GM18502 (cell line): ENCODE data around the gene ZRANB2.

Experiments
- ATAC-seq: cut with Tn5 transposase; IDR thresholded peaks from one replicate; pipeline ENCODE4 v1.9.1; 2021; ENCODE audit warnings: mild to moderate bottlenecking; ENCODE audit not compliant: unreplicated experiment, poor library complexity

Gene ZRANB2

DNA sequence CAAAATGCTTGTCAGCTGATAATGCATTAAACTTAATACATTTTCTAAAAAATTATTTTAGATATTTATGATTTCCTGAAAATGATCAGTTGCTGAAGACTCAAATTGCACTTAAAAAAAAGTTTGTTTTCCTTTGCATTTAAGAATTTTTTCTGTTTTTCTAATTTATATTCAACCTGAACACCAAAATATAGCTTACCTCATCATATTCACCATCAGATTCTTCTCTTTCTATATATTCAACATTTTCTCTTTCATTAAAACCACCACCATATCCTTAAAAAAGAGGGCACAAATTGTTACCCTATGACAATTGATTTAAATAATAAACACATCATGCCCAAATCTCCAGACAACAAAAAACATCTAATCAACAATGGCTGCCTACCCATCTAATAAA lies 8.6 kb downstream of the ZRANB2 start:
- no peak for ATAC-seq

DNA sequence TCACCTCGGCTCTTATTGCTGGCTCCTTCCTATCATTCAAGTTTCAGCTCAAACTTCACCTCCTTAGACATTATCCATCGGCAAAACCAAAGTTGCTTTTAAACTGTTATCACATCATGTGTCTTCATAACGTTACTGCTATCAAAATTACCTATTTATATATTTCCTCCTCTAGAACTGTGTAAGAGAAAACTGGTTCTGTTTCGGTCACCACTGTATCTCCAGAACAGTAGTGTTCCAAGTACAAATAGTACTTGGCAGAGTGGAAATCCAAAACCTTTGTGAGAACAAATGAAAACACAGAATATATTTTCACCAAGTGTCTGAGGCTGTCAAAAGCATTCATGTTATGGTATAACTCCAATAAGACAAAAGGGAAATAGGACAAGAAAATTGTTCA lies 9.1 kb downstream of the ZRANB2 start:
- no peak for ATAC-seq

DNA sequence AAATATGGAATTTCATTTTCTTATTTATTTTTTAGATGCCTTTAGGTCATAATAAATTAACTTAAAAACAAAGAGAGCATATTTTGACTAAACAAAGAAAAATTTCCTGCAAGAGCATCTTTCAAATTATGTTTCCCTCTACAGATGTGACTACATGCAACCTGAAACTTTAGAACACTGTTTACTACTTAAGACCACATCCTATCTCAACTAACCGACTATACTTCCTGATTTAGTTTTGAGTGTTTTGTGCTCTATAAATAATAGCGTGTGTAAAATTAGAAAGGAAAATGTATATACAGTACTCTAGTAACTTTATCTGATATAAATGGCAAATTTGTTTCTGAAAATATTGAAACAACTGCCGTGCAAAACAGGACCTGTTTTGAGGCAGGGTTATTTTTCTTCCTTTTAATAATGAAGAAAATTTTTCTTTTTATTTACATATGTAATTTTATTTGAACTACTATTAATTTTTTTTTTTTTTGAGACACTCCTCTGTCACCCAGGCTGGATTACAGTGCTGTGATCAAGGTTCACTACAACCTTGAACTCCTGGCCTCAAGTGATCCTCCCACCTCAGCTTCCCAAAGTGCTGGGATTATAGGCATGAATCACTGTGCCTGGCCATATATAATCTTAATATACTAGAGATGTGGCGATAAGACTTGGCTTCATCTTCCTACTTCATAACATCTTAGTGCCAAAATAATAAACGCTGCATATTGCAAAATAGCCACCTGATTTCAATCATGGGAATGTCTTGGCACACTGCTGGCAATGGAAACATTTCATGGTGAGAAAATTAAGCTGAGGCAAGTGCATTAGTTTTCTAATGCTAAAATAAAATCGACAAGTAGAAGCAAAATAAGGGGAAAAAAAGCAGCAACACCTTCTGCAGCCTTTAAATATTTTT lies 12.3 kb downstream of the ZRANB2 start:
- ATAC-seq = peak; percentile 93

DNA sequence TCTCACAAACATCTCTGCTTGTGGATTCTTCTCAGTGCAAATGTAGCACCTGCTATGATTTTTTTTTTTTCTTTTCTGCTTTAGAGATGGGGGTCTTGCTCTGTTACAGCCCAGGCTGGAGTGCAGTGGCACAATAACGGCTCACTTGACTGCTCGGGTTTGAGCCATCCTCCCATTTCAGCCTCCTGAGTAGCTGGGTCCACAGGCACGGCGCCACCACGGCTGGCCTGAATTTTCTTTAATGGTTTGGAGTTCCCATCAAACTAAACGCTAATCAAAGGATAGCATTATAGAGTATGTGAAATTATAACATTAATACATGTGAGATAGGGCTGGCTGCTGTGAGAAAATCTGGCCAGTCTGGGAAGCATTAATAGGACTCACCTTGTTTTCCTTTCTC lies 26.0 kb downstream of the ZRANB2 start:
- no peak for ATAC-seq

DNA sequence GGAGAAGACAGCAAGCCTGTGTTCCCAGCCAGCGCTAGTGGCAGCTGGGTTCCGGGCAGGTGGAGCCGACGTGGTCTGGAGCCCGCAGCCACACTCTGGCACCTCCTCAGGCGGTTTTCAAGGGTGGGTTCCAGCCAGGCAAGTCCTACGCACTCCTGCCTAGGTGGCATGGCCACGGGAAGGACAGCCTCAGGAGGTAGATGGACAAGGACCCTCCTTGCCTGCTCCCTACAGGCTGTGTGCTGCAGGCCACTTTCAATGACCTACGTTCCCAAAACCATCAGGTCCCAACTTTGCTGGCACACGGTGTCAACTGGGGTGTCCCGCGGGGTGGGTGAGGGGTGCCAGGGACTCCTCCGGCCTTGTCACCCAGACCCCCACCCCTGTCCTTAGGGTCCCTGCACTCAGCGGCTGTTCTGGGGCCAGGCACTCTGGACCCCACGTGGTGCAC lies 26.5 kb downstream of the ZRANB2 start:
- no peak for ATAC-seq

DNA sequence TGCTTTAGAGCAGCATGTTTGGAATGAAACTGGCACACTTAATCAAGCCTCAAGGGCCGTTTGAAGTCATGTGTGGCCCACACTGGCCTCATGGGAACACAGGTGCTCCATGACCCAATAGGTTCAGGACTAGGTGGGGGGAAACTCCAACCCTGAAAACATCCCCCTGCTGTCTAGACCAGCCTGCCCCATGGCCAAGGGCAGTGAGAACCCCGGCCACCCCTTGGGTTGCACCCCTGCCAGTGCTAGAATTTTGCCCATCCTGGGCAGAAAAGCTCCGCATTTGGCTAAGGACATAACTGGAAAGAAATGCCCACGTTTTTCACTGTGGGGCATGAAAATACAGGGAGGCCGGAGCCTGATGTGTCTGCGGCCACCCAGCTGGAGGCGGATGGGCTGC lies 27.1 kb downstream of the ZRANB2 start:
- ATAC-seq = no peak

DNA sequence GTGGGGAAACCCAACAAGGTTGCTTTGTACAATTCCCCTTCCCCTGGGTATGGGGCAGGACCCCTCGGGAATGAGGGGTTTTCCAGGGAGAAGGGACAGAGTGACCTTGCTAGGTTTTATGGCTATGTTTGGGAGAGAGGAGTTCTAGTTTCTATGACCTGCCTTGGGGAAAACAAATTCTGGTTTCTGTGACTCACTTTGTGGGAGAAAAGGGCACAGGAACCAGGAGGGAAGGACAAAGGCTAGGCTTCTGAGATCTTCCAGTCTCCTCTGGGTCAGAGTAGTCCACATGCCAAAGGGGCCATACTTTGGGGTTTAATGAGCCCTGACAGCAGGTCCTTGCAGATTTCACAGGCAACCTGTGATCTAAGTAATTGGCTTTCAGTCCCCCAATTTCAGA lies 27.7 kb downstream of the ZRANB2 start:
- no peak for ATAC-seq

DNA sequence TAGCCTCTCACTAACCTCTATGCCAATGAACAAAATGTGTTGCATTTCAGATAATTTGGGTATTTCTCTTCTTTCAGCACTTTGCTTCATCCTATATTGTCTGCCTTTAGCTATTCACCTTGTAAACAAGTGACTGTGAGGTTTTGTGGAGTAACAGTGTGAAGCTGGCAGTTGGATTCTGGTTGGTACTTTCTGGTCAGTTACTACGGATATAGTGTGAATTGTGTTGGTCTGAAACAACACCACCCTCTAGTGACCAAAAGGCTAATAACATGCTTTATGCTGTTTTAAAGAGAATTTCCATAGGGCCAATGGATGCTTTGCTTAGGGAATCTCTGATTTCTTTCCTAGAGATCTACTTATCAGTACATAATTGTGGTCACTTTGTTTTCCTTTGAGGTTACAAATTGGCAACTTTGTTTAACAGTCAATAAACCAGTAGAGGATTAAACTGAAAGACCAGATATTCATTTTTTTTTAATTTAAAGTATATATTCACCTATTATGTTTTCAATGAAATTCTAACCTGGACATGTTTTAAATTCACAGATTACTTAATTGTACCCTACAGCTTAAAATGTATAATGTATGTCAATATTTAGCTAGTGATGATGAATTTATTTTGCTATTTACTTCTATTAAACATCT lies 30.8 kb downstream of the ZRANB2 start:
- ATAC-seq = peak; percentile 73

DNA sequence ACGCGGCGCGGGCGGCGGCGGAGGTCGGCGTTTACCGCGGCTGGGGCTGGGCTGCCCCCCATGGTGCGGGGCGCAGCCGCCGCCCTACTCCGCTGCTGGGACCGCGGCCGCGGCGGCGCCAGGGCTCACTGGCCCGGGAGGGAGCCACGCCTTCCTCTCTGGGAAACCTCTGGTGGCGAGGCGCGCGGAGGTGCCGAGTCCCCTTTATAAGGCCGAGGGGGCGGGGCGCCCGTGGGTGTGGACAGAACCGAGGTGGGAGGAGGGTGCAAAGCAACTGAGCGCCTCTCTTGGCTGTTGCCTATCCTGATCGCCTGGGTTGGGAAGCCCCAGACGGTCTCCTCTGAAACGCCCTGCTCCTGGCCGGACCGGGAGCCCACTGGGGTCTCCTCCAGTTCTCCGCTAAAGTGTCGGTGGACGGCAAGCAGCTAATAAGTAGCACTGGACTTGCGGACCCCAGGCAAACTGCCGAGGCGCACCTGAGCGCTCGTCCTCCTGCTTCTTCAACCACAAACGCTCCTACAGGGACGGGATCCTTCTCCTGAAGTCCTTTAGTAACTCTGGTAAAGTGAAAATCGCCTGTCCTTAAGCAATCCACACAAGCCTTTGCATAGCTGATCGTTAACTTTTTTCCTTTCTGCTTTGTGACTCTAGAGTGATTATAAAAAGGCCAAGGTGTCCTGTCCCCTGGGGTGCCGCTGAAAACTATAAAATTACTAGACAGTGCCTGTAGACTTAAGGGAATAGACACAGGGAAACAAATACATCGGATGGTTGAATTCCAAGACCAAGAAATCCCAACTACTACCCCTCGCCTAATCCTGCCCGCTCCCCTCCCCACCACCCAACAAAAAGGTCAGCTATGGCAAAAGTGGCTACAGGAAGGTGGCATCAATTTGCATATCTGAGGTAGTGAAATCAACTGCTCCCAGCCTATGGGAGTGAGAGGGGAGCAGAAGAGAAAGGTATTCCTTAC lies 32.9 kb downstream of the ZRANB2 start, which contains the start of gene PTGER3:
PTGER3 (minus strand) TSS at position 182 of the 973 bp plus-strand sequence. CDS start 239 bp downstream, outside the sequence.
- peak; percentile 37 for ATAC-seq

DNA sequence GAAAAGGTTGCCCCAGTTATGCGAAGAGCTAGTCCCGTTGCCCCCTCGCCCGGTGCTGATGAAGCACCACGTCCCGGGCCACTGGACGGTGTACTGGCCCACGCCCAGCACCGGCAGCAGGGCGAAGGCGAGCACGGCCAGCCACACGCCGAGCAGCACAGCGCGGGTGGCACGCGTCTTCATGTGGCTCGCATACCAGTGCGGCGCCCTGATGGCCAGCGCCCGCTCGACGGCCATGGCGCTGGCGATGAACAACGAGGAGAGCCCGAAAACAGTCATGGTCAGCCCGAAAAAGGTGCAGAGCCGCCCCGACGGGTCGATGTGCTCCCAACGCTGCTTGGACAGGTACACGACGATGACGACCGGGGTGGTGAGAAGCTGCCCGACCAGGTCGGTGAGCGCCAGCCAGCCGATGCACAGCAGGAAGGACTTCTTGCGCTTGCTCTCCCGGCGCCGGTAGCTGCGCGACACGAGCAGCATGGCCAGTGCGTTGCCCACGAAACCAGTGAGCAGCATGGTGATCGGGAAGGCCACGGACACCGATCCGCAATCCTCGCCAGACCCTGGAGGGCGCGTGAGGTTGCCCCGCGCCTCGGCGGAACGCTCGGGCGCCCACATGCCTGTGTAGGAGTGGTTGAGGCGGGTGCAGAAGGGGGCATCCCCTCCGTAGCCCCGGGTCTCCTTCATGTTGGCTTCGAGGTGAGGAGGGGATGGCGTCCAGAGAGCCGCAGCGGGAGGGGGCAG lies 33.8 kb downstream of the ZRANB2 start:
- ATAC-seq = peak; percentile 25

DNA sequence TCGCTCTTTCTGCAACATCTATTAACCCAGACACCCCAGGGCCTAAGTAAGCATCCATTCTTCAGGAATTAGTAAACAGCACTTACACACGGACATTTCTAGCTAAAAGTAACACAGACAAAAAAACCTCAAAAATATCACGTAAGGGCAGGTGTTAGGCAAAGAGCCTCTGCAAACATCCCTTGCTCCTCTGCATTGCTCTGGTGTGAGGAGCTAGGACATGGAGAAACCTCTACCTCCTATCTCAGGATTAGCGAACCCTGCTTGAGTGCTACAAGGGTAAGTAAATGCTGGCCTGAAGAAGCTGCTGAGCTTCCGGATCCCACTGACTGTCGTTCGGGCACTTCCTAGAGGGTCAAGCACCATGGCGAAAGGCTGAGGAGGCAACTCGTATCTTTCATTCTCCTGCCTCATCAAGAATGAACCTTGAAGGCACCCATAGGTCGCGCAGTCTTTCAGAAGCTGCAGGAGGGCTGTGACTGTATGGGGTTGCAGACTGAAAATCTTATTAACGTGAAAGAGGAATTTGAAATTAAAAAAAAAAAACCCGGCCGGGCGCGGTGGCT lies 35.3 kb downstream of the ZRANB2 start:
- ATAC-seq = no peak

DNA sequence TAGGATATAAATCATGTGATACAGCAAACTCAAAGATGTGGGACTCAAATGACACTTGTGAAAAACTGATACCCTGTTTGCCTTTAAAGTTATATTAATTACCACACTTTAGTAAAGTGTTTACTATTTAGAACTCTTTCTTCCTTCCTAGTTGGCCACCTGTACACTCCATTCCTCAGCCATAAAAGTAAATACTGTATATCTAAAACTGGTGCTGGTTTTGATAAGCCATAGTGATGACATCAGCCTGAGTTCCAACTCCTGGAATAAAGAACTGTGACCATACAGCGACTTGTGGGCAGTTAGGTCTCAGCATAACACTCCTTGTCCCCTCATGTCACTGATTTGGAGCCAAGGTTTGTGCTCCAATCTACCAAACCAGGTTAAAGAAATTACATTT lies 36.0 kb downstream of the ZRANB2 start:
- no peak for ATAC-seq

DNA sequence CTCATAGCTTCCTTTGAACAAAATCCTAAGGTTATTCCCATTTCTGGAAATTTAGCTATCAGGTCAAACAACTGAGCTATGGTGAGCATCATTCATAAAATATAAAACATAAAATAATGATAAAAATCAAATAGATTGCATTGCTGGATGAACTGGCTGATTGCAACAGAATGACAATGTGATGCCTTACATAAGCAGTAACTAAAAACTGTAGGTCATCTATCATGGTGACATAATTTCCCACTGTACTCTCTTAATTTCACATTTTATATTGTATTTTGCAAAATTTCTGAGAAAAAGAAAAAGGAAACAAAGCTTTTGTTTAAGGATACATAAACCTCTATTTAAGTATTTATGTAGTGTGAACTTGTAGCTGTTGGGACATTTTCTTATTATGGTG lies 37.8 kb downstream of the ZRANB2 start:
- no peak for ATAC-seq

DNA sequence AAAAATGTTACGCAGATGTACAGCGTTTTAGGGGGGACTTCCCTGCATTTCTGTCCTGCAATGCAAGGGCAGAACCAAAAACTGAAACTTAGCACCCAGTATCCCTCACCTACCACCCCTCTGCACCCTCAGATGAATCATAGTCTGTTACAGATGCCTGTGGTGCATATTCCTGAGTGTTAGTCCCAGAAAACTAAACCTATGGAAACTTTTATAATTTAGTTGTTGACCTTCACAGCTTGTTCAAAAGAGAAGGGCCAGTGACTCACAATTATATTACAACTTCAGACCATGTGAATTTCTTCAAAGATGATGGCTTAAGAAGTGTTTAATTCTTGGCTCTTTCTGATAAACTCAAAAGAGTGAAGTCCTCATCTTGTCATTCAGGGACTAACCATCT lies 39.0 kb downstream of the ZRANB2 start:
- ATAC-seq = no peak

DNA sequence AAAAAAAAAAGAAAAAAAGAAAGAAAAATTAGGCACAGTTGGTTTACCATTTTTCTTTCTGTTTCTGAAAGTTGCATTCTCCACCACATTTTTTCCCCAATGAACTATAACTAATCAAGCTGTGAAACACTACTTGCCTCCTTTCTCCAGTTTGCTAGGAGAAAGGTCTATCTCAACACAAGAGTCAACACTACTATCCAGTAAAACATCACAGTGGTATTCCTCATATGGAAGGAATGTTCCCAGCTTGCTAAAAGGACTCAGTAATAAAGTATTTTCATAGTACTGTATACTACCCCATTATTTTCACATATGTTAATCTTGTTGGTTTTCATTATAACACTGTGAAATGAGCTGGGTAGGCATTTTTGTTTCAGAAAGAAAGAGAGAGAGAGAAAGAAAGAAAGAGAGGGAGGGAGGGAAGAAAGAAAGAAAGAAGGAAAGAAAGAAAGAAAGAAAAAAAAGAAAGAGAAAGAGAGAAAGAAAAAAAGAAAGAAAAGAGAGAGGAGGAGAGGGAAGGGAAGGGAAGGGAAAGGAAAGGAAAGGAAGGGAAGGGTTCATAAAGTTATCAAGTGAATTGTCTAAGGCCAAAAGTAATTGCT lies 41.1 kb downstream of the ZRANB2 start:
- ATAC-seq = no peak

DNA sequence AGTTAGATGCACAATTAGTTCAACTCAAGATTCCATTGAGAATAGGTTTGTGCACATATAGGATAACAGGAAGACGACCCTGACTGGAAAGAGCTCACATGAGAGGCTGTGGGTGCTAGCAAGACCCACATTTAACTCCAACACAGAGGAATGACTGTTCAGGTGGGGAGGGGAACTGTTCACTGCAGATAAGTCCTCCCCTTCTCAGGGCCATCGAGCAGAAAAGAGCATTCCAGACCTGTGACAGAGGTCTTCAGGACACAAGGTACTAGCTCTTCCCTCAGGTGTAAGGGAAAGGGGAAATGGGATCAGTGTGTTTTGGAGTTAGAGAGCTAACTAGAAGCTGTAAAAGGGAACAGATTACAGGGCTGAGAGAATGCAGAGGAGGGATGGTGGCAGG lies 41.9 kb downstream of the ZRANB2 start:
- no peak for ATAC-seq

DNA sequence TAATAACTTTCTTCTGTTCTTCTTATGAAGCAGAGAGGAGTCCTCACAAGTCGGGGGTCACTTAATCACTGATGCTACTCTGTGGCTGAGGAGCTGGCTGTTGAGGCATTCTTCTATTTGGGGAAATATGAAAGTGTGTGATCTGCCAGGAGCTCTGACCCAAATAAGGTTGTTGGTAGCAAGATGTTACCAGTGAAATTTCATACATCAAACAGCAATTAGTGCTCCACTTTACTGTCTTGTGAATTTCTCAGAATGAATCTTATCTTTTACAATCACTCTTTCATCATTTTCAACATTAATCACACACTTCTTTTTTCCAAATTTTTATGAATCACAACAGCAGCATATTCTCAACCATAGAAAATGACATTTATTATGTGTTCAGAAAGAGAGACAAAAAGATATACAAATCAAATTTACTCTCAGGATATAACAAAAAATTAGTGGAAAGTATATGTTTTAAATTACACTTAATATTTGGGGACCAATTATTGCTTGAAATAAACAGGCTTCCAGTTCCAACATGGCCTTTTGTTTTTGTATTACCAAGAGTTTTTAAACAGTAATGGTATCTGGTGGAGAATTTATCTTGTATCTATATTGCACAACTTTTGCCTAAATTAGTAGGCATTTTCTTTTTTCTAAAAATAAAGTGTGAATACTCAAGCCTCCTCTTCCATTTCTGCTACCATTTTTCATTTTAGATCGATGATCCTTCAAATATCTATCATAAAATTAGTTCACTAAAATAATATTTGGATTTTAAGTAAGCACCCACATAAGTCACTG lies 42.8 kb downstream of the ZRANB2 start:
- ATAC-seq = no peak

DNA sequence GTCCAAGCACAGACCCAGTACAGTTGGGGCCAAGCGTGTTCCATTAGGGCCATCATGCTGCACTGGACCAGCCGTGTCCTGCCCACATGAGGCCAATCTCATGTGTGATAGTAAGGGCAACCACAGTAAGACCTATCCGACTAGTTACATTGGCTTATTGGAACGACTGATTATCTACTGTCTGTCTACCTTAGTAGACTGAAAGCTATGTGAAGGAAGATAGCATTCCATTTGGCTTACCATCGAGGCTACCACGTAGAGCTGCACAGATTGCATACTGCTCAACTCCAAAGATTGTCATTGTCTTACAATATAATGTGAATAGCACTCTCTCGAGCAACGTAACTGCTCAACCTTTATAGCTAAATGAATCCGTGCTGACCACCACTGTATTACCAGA lies 43.8 kb downstream of the ZRANB2 start:
- ATAC-seq = no peak
